SK-N-SH (cell line): ENCODE measurements around the gene TRAPPC3. TPM values are rescaled to one million over a fixed set of nuclear protein-coding genes. Genes with fewer than 3 reads are reported as not detected.
"Not testable (repeated sequence)": the region's sequence is repeated elsewhere in the genome, so short reads cannot be mapped to it uniquely, and the experiment has no call there.

Experiments used
- CTCF ChIA-PET: fragments of 300-600, 350-600 bp; formaldehyde crosslinking; extraction: SDS; loops from one replicate; lab custom pipeline; 2021; lab: Yijun Ruan, JAX
- POLR2A ChIA-PET: fragments of 350-600 bp; sonication (Branson Sonifier 250); formaldehyde crosslinking; extraction: SDS; loops from one replicate; lab custom pipeline; 2020; ENCODE audit warnings: antibody characterized with exemption, inconsistent platforms; lab: Yijun Ruan, JAX
- DNase-seq: peaks from one replicate; pipeline ENCODE4 v3.0.0; 2012
- H2AFZ ChIP-seq: fragments of 200-600 bp; sonication (generic); 2 replicates; pipeline ENCODE4 v1.8.1; 2016; ENCODE audit warnings: antibody characterized with exemption, mild to moderate bottlenecking, low read depth
- H3F3A ChIP-seq: fragments of 200-600 bp; sonication (generic); replicated peaks from 2 replicates; pipeline ENCODE3; 2016; ENCODE audit warnings: antibody characterized with exemption, mild to moderate bottlenecking; ENCODE audit not compliant: insufficient read depth
- H3K27ac ChIP-seq, 2 experiments: fragments of 200-500 bp in 1 of 2; fragments of 200-600 bp in 1 of 2; sonication (Bioruptor generic) in 1 of 2; sonication (generic), shearing (Covaris generic) in 1 of 2; 2 replicates each; pipeline versions ENCODE4 v1.5.1 to v1.6.1; 2014 to 2016; ENCODE audit warnings: low read depth in 2 of 2, inconsistent platforms in 1 of 2, low read length in 1 of 2, mild to moderate bottlenecking in 1 of 2, mixed read lengths in 1 of 2
- H3K27me3 ChIP-seq: fragments of 200-600 bp; sonication (generic), shearing (Covaris generic); 2 replicates; pipeline ENCODE4 v1.6.1; 2016; ENCODE audit warnings: mixed run types; ENCODE audit not compliant: insufficient read depth
- H3K36me3 ChIP-seq, 2 experiments: fragments of 200-500 bp in 1 of 2; fragments of 200-600 bp in 1 of 2; sonication (Bioruptor generic) in 1 of 2; sonication (generic) in 1 of 2; replicated peaks in 1 of 2; 2 replicates each; pipeline versions ENCODE3 to v1.5.1; 2014 to 2016; ENCODE audit warnings: low read length in 1 of 2, mild to moderate bottlenecking in 1 of 2; ENCODE audit not compliant: insufficient read depth in 2 of 2, control insufficient read depth in 1 of 2
- H3K4me1 ChIP-seq, 2 experiments: fragments of 200-500 bp in 1 of 2; fragments of 200-600 bp in 1 of 2; sonication (Bioruptor generic) in 1 of 2; sonication (generic), shearing (Covaris generic) in 1 of 2; 2 replicates each; pipeline versions ENCODE4 v1.5.1 to v1.6.1; 2014 to 2016; ENCODE audit warnings: low read depth in 1 of 2, low read length in 1 of 2, mixed run types in 1 of 2; ENCODE audit not compliant: insufficient read depth in 2 of 2, control insufficient read depth in 1 of 2
- H3K4me2 ChIP-seq: fragments of 200-600 bp; sonication (generic), shearing (Covaris generic); 2 replicates; pipeline ENCODE4 v1.6.1; 2017; ENCODE audit warnings: mixed run types
- H3K4me3 ChIP-seq, 2 experiments: fragments of 200-500 bp in 1 of 2; fragments of 200-600 bp in 1 of 2; sonication (Bioruptor generic) in 1 of 2; sonication (generic), shearing (Covaris generic) in 1 of 2; 2 replicates each; pipeline versions ENCODE4 v1.5.1 to v1.8.1; 2014 to 2016; ENCODE audit warnings: low read depth in 2 of 2, inconsistent platforms in 1 of 2, low read length in 1 of 2, mild to moderate bottlenecking in 1 of 2, mixed read lengths in 1 of 2, moderate library complexity in 1 of 2
- H3K79me2 ChIP-seq: fragments of 200-600 bp; sonication (generic); 2 replicates; pipeline ENCODE4 v1.8.1; 2017; ENCODE audit warnings: mild to moderate bottlenecking; ENCODE audit not compliant: insufficient read depth
- H3K9ac ChIP-seq: fragments of 200-600 bp; sonication (generic); 2 replicates; pipeline ENCODE4 v1.6.1; 2017; ENCODE audit warnings: mixed run types
- H3K9me2 ChIP-seq: fragments of 200-600 bp; sonication (generic); 2 replicates; pipeline ENCODE4 v1.6.1; 2017; ENCODE audit warnings: mixed run types
- H3K9me3 ChIP-seq: fragments of 200-600 bp; sonication (generic); 2 replicates; pipeline ENCODE4 v1.6.1; 2017; ENCODE audit warnings: mixed run types, mild to moderate bottlenecking, moderate library complexity
- H4K20me1 ChIP-seq: fragments of 200-600 bp; sonication (generic); 2 replicates; pipeline ENCODE4 v1.6.1; 2017; ENCODE audit warnings: mild to moderate bottlenecking, mixed run types; ENCODE audit not compliant: insufficient read depth
- CTCF ChIP-seq: fragments of 200-600 bp; sonication (generic); IDR thresholded peaks from 2 replicates; pipeline ENCODE4 v1.6.1; 2017; ENCODE audit warnings: antibody characterized with exemption, mild to moderate bottlenecking, moderate library complexity
- EP300 ChIP-seq, 2 experiments: IDR thresholded peaks; 2 replicates each; pipeline versions ENCODE4 v1.4.0 to v1.6.1; 2012; ENCODE audit warnings: borderline replicate concordance in 1 of 2, low read depth in 1 of 2, low read length in 1 of 2
- FOXM1 ChIP-seq: IDR thresholded peaks from 2 replicates; pipeline ENCODE4 v1.4.0; 2012; ENCODE audit warnings: low read depth, mild to moderate bottlenecking
- IRF3 ChIP-seq: fragments of 150-350 bp; IDR thresholded peaks from 2 replicates; pipeline ENCODE4 v1.6.1; 2016; ENCODE audit warnings: mild to moderate bottlenecking, low read depth, low read length
- JUND ChIP-seq: IDR thresholded peaks from 2 replicates; pipeline ENCODE4 v1.4.0; 2012
- MAX ChIP-seq: IDR thresholded peaks from 2 replicates; pipeline ENCODE4 v1.4.0; 2012; ENCODE audit warnings: low read depth
- NFIC ChIP-seq: IDR thresholded peaks from 2 replicates; pipeline ENCODE4 v1.4.0; 2012; ENCODE audit warnings: borderline replicate concordance
- NRF1 ChIP-seq: IDR thresholded peaks from 2 replicates; pipeline ENCODE4 v1.6.1; 2012; ENCODE audit warnings: low read depth, mild to moderate bottlenecking, low read length
- SIN3A ChIP-seq: IDR thresholded peaks from 2 replicates; pipeline ENCODE4 v1.6.1; 2012; ENCODE audit warnings: low read depth, mild to moderate bottlenecking, low read length, moderate library complexity, borderline replicate concordance
- USF1 ChIP-seq: IDR thresholded peaks from 2 replicates; pipeline ENCODE4 v1.4.0; 2012; ENCODE audit warnings: low read depth, borderline replicate concordance
- WGBS: methylation state at CpG from one replicate; pipeline ENCODE4 v1.1.6; 2017; ENCODE audit warnings: low lambda C conversion rate; 5-methylcytosine and 5-hydroxymethylcytosine counted together
- polyA plus RNA-seq, 3 experiments: library from polyadenylated mRNA; depleted of rRNA; stranded (reverse); fragments of >200 nt; gene quantifications; 2 replicates each; pipeline ENCODE4 v1.2.3, GENCODE V29; 2012

TRAPPC3 gene
- polyA plus RNA-seq, 1 of the 3 experiments (the other 2 are of a cell fraction), result 149 TPM

GRCh38 chr1:36159614-36160387 lies 10.5 kb upstream of the TRAPPC3 start:
- Histone ChIP-seq H3K4me2 (peak overlapping the region; percentile 98), H3K9me3 (no peaks in the 10 kb centered on the region), H3K79me2 (peaks cover 98% of the 10 kb centered on the region), H3F3A (peaks cover 10% of the 10 kb centered on the region), H3K9me2 (no peaks in the 10 kb centered on the region), H3K9ac (peak overlapping the region; percentile 80; the same call in 1 of the 2 replicates), H3K27ac (peak overlapping the region; percentile 81 to 83; a peak in 3 of 4 replicates), H3K4me1 (peaks cover 36 to 48% of the 10 kb centered on the region in 2 experiments), H2AFZ (no peak overlapping the region), H3K4me3 (no peak overlapping the region), H3K27me3 (no peaks in the 10 kb centered on the region), H4K20me1 (peaks cover 78% of the 10 kb centered on the region), H3K36me3 (peaks cover 8 to 24% of the 10 kb centered on the region in 2 experiments)
- CTCF ChIA-PET, result interaction anchor here (0.6 to 4.8 kb wide), 8 partner anchors 9 to 260 kb away, joined by 3 to 49 read pairs (median 4); partner anchors contain the start of genes THRAP3 and TRAPPC3
- TF ChIP-seq SIN3A, result no peak
- TF ChIP-seq NRF1, result no peak
- TF ChIP-seq FOXM1, result no peak
- no peak for TF ChIP-seq JUND
- TF ChIP-seq CTCF, result no peak
- TF ChIP-seq IRF3, result no peak
- TF ChIP-seq NFIC, result no peak
- no peak for TF ChIP-seq USF1
- TF ChIP-seq MAX, result no peak
- TF ChIP-seq EP300 (IDR thresholded peaks at IDR 0.05; ENCODE audit: borderline replicate concordance in 1 of 2, low read depth in 1 of 2, low read length in 1 of 2), result no peak
- DNase-seq, result no peak
- WGBS, result 91% methylated on average over 9 of the region's 10 CpGs
- POLR2A ChIA-PET, result interaction anchor here (1.6 to 2.3 kb wide), 2 partner anchors 10 to 23 kb away, joined by 5 read pairs; partner anchors contain the start of gene TRAPPC3

- POLR2A ChIA-PET, DNase-seq: not testable (repeated sequence)
- WGBS, result 96% methylated on average over 10 of the region's 10 CpGs
These were observed 9.6 kb upstream of the TRAPPC3 start for GRCh38 chr1:36158827-36159252.

More at GRCh38 chr1:36158827-36159252, 9.6 kb upstream of the TRAPPC3 start:
- not testable (repeated sequence) for H3F3A ChIP-seq, H2AFZ ChIP-seq, H3K27me3 ChIP-seq, H3K9me2 ChIP-seq, H3K9ac ChIP-seq, H3K9me3 ChIP-seq, H3K27ac ChIP-seq
- Histone ChIP-seq H3K79me2 (peaks cover 91% of the 10 kb centered on the region), H3K4me2 (peak overlapping the region; percentile 76), H3K4me3 (peak overlapping the region in 1 of 2 experiments; percentile 99; a peak in 3 of 4 replicates), H3K36me3 (peaks cover 8 to 19% of the 10 kb centered on the region in 2 experiments), H3K4me1 (peaks cover 40 to 55% of the 10 kb centered on the region in 2 experiments), H4K20me1 (peaks cover 69% of the 10 kb centered on the region)
- CTCF ChIA-PET, result interaction anchor here (1.3 to 4.8 kb wide), 3 partner anchors 8 to 65 kb away, joined by 3 to 49 read pairs (median 42); partner anchors contain the start of genes THRAP3 and TRAPPC3
